Jurkat, Clone E6-1 (cell line): ENCODE measurements around the gene FLVCR1.

Experiments used
- DNase-seq: peaks from one replicate; pipeline ENCODE4 v3.0.0-alpha.2; 2011; ENCODE audit warnings: low read depth, low spot score
- H3K4me3 ChIP-seq: 2 replicates; pipeline ENCODE4 v1.5.1; 2011; ENCODE audit warnings: mild to moderate bottlenecking, low read length, control low read depth, moderate library complexity

Gene FLVCR1

DNA sequence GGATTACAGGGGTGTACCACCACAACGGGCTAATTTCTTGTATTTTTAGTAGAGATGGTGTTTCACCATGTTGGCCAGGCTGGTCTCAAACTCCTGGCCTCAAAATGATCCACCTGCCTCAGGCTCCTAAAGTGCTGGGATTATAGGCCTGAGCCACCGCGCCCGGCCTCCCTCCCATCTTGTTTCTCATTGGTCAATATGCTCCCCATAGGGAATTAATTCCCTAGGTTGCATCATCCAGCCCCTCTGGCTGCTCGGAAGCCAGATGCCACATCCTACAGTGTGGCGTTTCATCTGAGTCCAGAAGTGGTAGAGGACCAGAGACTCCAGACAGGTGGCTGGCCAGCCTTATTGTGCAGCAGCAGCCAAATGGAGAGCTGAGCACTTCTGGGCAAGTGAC is 80.8 kb downstream of the FLVCR1 start:
- DNase-seq = no peak
- no peak overlapping the region for H3K4me3 ChIP-seq

DNA sequence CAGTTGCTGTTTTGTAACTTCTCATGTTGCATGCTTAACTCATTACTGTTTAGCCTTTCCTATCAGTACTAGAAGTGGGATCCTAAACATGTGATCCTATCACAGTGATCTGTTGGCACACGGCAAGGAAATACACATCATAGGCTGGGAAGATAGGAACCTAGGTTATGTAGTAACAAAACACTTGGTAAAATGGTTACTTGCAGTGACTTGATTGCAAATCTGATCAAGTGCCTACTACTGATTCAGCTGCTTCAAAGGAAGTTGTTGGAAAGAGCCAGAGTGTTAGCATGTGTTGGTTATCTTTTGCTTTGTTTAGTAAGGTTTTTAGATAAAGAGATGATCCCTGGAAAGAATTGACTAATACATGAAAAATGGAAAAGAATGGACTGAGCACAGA is 83.4 kb downstream of the FLVCR1 start:
- no peak for DNase-seq

GRCh38 chr1:212942679-212943392 is 84.8 kb downstream of the FLVCR1 start:
- H3K4me3 ChIP-seq = no peak overlapping the region
- DNase-seq = no peak

More for the DNA sequence above, 83.4 kb downstream of the FLVCR1 start:
- H3K4me3 ChIP-seq = no peak overlapping the region

DNA sequence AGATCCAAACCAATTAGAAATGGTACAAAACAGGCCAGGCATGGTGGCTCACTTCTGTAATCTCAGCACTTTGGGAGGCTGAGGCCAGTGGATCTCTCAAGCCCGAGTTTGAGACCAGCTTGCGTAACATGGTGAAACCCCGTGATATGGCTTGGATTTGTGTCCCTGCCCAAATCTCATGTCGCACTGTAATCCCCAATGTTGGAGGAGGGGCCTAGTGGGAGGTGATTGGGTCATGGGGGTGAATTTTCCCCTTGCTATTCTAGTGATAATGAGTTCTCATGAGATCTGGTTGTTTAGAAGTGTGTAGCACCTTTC is 85.3 kb downstream of the FLVCR1 start:
- H3K4me3 ChIP-seq = no peak overlapping the region
- DNase-seq = no peak

DNA sequence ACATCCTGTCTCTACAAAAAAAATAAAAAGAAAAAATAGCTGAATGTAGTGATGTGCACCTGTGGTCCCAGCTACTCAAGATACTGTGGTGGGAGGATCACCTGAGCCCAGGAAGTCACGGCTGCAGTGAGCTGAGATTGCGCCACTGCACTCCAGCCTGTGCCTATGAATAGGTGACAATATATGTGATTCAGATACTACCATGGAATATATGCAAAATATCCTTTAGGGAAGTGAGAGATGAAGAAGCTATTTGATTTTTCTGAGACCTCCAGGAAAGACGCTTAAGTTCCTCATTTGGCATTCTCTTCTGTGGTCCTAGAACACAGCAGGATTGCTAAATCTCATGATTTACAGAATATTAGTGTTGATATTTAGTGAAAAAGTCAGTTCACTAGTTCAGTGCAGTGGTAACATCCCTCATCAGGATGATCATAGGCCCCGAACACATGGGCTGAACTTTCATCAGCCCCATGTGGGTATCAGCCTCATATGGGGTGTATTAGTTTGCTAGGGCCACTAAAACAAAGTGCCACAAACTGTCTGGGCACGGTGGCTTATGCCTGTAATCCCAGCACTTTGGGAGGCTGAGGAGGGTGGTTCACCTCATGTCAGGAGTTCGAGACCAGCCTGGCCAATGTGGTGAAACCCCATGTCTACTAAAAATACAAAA is 86.3 kb downstream of the FLVCR1 start:
- H3K4me3 ChIP-seq = no peak overlapping the region
- DNase-seq = no peak

DNA sequence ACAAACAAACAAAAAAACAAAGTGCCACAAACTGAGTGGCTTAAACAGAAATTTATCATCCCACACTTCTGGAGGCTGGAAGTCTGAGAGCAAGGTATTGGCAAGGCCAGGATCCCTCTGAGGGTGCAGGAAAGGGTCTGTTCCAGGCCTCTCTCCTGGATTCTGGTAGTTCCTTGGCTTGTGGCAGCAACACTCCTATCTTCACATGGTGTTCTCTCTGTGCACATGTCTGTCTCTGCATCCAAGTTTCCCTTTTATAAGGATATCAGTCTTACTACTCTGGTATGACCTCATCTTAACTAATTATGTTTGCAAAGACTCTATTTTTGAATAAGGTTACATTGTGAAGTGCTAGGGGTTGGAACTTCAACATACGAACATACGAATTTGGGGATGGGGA is 87.0 kb downstream of the FLVCR1 start:
- DNase-seq = no peak
- H3K4me3 ChIP-seq = no peak overlapping the region

- no peak for DNase-seq
- H3K4me3 ChIP-seq = no peak overlapping the region
Measured at GRCh38 chr1:212945463-212946160, 87.5 kb downstream of the FLVCR1 start.

DNA sequence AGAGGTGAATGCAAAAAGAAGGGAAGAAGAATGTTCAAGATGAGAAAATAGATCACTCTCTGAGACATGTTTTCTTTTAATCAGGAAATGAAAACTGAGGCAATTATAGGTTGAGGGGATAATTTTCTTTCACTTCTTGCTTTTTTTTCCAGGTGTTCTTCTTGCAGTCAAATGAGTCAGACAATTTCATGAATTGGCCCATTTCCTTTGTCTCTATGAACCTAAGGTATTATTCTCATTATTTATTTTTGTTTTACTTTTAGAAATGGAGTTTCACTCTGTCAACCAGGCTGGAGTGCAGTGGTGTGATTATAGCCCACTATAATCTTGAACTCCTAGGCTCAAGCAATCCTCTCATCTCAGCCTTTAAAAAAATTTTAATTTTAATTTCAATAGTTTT is 88.8 kb downstream of the FLVCR1 start:
- no peak for DNase-seq
- no peak overlapping the region for H3K4me3 ChIP-seq
